Measurements from ENCODE around the gene PAIP2.
"Not testable (repeated sequence)": the region's sequence is repeated elsewhere in the genome, so short reads cannot be mapped to it uniquely, and the experiment has no call there.

Gene PAIP2

GRCh38 chr5:139391570-139392323 is 50.1 kb downstream of the PAIP2 start:
- DNase-seq (ENCODE audit: low read depth in 2 of 2) = no peak

GRCh38 chr5:139392324-139392677 is 50.6 kb downstream of the PAIP2 start:
- DNase-seq (ENCODE audit: low read depth in 2 of 2) = no peak

GRCh38 chr5:139392678-139393496 is 51.2 kb downstream of the PAIP2 start:
- peak; percentile 81 to 85 for DNase-seq (ENCODE audit: low read depth in 2 of 2)

GRCh38 chr5:139393497-139394122 is 52.0 kb downstream of the PAIP2 start:
- DNase-seq (ENCODE audit: low read depth in 2 of 2) = no peak

- peak in 1 of 2 donors; percentile 60 for DNase-seq (ENCODE audit: low read depth in 2 of 2)
These were observed 52.5 kb downstream of the PAIP2 start for GRCh38 chr5:139394123-139394653.

- DNase-seq (ENCODE audit: low read depth in 2 of 2) = no peak
These were observed 53.3 kb downstream of the PAIP2 start, which contains the start of gene PROB1 for GRCh38 chr5:139394654-139395566. PROB1 (minus strand) TSS chr5:139395104; CDS start chr5:139395081, 23 bp downstream.

GRCh38 chr5:139395844-139396640 is 54.4 kb downstream of the PAIP2 start:
- no peak for DNase-seq (ENCODE audit: low read depth in 2 of 2)

- no peak for DNase-seq (ENCODE audit: low read depth in 2 of 2)
These were observed 55.0 kb downstream of the PAIP2 start for GRCh38 chr5:139396691-139397090.

GRCh38 chr5:139397921-139398320 is 56.3 kb downstream of the PAIP2 start:
- no peak for DNase-seq (ENCODE audit: low read depth in 2 of 2)

- no peak for DNase-seq (ENCODE audit: low read depth in 2 of 2)
These were observed 58.0 kb downstream of the PAIP2 start for GRCh38 chr5:139399501-139400121.

- no peak for DNase-seq (ENCODE audit: low read depth in 2 of 2)
These were observed 59.9 kb downstream of the PAIP2 start for GRCh38 chr5:139401546-139401945.

- DNase-seq (ENCODE audit: low read depth in 2 of 2) = no peak
These were observed 61.0 kb downstream of the PAIP2 start for GRCh38 chr5:139402561-139403158.

- no peak for DNase-seq (ENCODE audit: low read depth in 2 of 2)
These were observed 61.7 kb downstream of the PAIP2 start for GRCh38 chr5:139403418-139403786.

GRCh38 chr5:139403787-139404483 is 62.3 kb downstream of the PAIP2 start, which contains the start of gene SPATA24:
SPATA24 (minus strand) TSS chr5:139404089; CDS start chr5:139404060, 29 bp downstream.
- DNase-seq (ENCODE audit: low read depth in 2 of 2) = peak; percentile 98

GRCh38 chr5:139404484-139404840 is 62.8 kb downstream of the PAIP2 start:
- no peak for DNase-seq (ENCODE audit: low read depth in 2 of 2)

GRCh38 chr5:139406963-139407362 is 65.3 kb downstream of the PAIP2 start:
- DNase-seq (ENCODE audit: low read depth in 2 of 2) = no peak

- no peak for DNase-seq (ENCODE audit: low read depth in 2 of 2)
These were observed 65.9 kb downstream of the PAIP2 start for GRCh38 chr5:139407517-139407916.

- no peak for DNase-seq (ENCODE audit: low read depth in 2 of 2)
These were observed 66.5 kb downstream of the PAIP2 start for GRCh38 chr5:139408191-139408590.

- DNase-seq (ENCODE audit: low read depth in 2 of 2) = not testable (repeated sequence)
These were observed 67.5 kb downstream of the PAIP2 start for GRCh38 chr5:139409116-139409515.
